HUDEP-2 (cell line): Measurements from ENCODE around the gene ADAMTS20.
A peak's percentile ranks its signal among the peaks of the same experiment; 100 is the strongest.
"Not testable (repeated sequence)": the region's sequence is repeated elsewhere in the genome, so short reads cannot be mapped to it uniquely, and the experiment has no call there.

ENCODE experiments used
- DNase-seq, 76 experiments: peaks; one replicate each; lab custom pipeline; 2025; ENCODE audit not compliant: unreplicated experiment in 76 of 76; lab: John Stamatoyannopoulos, UW

Gene ADAMTS20, protein sequence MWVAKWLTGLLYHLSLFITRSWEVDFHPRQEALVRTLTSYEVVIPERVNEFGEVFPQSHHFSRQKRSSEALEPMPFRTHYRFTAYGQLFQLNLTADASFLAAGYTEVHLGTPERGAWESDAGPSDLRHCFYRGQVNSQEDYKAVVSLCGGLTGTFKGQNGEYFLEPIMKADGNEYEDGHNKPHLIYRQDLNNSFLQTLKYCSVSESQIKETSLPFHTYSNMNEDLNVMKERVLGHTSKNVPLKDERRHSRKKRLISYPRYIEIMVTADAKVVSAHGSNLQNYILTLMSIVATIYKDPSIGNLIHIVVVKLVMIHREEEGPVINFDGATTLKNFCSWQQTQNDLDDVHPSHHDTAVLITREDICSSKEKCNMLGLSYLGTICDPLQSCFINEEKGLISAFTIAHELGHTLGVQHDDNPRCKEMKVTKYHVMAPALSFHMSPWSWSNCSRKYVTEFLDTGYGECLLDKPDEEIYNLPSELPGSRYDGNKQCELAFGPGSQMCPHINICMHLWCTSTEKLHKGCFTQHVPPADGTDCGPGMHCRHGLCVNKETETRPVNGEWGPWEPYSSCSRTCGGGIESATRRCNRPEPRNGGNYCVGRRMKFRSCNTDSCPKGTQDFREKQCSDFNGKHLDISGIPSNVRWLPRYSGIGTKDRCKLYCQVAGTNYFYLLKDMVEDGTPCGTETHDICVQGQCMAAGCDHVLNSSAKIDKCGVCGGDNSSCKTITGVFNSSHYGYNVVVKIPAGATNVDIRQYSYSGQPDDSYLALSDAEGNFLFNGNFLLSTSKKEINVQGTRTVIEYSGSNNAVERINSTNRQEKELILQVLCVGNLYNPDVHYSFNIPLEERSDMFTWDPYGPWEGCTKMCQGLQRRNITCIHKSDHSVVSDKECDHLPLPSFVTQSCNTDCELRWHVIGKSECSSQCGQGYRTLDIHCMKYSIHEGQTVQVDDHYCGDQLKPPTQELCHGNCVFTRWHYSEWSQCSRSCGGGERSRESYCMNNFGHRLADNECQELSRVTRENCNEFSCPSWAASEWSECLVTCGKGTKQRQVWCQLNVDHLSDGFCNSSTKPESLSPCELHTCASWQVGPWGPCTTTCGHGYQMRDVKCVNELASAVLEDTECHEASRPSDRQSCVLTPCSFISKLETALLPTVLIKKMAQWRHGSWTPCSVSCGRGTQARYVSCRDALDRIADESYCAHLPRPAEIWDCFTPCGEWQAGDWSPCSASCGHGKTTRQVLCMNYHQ (N-terminal part only)

DNA sequence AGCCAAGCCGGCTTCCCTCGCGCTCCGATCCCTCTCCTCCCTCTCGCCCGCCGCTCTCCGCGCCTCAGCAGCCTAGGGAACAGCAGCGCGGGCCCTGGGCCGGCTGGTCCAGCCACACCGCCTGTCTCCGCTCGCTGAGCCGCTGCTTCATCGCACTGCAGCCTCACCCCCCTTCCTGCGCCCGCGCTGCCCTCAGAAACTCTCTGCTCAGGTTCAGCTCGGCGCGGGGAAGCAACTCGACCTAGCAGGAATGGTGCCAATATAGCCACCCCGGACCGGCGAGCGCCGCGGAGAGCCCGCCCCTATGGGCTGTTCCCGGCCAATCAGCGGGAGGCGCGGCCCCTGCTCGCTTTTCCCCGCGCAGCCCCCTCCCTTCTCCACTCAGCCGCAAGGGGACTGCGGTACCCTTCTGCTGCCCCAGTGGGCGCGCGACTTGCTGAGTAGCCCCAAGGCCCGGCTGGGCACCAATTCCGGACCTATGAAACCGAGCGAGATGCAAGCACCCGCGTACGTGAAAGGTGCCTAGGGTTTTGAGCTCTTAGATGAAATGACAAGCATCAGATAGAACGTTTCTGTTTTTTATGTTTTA, at the start of gene ADAMTS20:
ADAMTS20 (minus strand) TSS at position 233 of the 589 bp plus-strand sequence. CDS start 282 bp downstream, outside the sequence.
- DNase-seq, result no peak

GRCh38 chr12:43599708-43600107, 47.7 kb upstream of the ADAMTS20 start:
- DNase-seq, result no peak

DNA sequence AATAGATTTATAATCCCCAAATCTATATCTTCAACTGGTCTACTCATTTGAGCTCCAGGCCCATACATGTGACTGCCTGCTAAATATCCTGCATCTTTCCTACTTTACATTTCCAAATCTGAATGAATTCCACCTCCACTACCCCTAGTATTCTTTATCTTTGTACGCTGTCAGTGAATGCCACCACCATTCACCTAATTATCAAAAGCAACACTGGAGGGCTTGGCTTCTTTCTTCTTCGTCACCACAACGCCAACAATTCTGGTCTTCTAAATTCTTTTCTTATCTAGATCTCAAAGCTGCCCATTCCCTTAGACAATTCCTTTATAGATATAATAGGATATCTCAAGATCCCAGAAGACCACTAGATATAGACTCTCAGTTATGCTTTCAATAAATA, 47.1 kb upstream of the ADAMTS20 start:
- no peak for DNase-seq

GRCh38 chr12:43590307-43590706, 38.3 kb upstream of the ADAMTS20 start:
- no peak for DNase-seq

DNA sequence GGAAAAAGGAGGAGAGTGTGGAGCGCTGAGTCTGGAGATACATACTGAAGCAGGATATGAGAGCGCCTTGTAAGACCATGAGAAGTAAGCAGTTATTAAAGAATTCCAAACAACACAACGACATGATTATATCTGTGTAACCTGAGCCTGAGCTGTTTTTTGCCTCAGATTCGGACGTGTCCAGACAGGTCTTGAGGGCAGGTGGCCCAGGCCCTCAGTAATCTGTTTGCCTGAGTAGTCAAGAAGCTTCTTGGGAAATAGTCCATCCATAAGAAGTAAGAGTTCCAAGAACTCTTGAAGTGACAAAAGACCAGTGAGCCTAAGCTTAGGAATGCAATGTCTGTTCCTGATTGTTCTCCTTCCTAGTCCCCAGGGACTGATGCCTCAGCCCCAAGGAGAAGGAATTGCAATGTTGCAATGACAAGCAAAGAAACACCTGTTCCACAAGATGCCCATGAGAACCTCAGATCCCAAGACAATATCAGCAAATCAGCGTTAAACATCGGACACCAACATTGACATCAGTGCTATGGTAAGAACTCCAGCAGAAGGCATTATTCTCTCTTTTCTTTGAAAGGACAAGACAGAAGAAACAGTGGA, 34.7 kb upstream of the ADAMTS20 start:
- DNase-seq, result no peak

DNA sequence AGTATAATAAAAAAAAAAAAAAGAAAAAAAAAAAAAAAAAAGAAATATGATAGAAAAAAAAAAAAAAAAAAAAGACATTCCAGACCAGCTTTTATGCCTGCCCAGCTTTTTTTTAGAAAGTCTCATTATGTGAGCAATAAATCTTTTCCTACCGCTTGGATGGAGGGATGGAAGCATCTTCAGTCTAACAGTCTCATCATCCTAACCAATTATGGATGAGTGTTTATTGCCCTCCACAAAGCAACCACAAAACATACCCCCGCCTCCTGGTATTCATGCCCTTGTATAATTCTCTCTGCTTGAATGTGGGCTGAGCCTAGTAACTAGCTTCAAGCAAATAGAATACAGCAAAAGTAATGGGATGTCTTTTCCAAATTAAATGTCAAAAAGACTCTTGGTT, 33.7 kb upstream of the ADAMTS20 start:
- DNase-seq, result no peak

DNA sequence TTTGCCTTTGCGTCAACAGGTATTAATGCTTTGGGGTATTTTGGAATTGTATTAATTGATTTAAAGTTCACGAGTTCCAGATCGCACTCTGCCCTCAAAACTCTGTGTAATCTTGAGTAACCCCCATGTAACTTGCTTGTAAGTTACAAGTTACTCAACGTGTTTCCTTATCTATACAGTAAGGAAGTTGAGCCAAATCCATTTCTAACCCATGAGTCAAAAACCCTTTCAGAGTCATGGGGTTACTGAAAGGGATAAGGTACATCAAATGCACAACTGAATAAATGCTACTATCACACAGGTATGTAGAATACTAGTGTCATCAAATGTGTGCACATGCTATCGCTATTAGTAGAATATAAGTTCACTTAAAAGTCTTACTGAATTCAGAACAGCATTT, 28.6 kb upstream of the ADAMTS20 start:
- DNase-seq, result no peak

- no peak for DNase-seq
Observed at GRCh38 chr12:43579206-43579605, 27.2 kb upstream of the ADAMTS20 start.

DNA sequence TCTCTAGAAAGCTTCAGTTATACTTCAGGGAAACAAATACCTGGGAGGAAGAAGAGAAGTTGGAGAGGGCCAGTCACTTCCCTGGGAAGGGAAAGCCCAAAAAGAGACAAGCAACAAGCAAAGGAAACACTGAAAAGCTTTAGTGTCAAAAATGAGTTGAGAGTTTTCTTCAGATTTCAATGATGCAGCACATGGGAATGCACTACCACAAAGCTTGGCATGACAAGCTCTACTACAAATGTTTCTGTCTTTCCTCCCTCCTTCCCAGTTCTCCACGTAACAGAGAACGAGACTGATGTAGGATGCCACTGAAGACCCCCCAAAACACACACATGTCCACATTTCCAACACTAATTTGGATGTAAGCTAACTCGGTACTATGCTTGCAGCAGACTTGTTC, 26.8 kb upstream of the ADAMTS20 start:
- no peak for DNase-seq

- no peak for DNase-seq
Observed at GRCh38 chr12:43577381-43577780, 25.4 kb upstream of the ADAMTS20 start.

- DNase-seq, result no peak
Observed at GRCh38 chr12:43576162-43576561, 24.2 kb upstream of the ADAMTS20 start.

- DNase-seq, result no peak
Observed at GRCh38 chr12:43571885-43572284, 19.9 kb upstream of the ADAMTS20 start.

DNA sequence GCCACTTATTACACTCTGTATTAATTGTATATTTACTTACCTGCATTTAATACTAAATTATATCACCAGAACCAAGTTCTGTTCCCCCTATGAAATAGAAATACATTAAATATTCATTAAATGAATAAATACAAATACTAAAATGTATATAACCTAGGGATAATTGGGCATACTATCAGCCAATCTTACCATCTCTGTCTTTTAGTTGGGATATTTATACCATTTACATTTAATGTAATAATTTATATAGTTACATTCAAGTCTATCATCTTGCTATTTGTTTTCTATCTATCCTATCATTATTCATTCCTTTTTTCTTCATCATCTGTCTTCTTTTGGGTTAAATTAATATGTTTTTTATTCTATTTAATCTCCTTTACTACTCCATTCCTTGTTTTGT, 4.1 kb upstream of the ADAMTS20 start:
- DNase-seq, result no peak

GRCh38 chr12:43551279-43551970, 578 bp downstream of the ADAMTS20 start:
- no peak for DNase-seq

DNA sequence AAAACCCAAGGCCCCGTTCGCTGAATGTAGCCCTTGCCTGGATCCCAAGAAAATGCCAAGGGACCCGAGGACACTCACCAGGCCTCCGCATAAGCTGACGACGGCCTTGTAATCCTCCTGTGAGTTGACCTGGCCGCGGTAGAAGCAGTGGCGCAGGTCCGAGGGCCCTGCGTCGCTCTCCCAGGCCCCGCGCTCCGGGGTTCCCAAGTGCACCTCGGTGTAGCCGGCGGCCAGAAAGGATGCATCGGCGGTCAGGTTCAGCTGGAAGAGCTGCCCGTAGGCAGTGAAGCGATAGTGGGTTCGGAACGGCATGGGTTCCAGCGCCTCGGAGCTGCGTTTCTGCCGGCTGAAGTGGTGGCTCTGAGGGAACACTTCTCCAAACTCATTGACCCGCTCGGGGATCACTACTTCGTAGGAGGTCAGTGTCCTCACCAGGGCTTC, 1.2 kb downstream of the ADAMTS20 start:
- DNase-seq, result no peak

DNA sequence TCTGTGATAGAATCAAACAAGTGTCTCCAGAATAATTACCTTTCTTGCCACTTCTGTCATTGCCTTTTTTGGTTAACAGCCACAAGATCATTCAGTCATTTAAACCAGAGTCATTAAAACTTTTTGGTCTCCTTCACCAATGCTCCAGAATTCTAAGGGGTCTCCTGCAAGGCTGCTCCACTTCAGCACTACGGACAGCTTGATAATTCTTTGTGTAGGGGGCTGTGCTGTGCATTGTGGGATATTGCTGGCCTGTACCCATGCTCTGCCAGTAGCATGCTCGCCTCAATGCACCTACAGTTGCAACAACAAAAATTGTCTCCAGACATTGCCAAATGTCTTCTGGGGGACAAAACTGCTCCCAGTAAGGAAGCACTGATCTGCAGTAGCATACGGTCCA, 7.3 kb downstream of the ADAMTS20 start:
- DNase-seq, result no peak

GRCh38 chr12:43540470-43540869, 11.5 kb downstream of the ADAMTS20 start:
- no peak for DNase-seq

DNA sequence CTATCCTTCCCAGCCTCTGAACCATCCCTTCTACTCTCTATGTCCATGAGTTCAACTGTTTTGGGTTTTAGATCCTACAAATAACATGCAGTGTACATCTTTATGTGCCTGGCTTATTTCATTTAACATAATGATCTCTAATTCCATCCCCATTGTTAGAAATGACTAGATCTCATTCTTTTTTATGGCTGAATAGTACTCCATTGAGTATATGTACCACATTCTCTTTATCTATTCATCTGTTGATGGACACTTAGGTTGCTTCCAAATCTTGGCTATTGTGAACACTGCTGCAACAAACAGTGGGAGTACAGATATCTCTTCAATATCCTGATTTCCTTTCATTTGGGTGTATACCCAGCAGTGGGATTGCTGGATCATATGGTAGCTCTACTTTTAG, 14.3 kb downstream of the ADAMTS20 start:
- DNase-seq, result not testable (repeated sequence)

- DNase-seq, result no peak
Observed at GRCh38 chr12:43516045-43516444, 36.0 kb downstream of the ADAMTS20 start.

DNA sequence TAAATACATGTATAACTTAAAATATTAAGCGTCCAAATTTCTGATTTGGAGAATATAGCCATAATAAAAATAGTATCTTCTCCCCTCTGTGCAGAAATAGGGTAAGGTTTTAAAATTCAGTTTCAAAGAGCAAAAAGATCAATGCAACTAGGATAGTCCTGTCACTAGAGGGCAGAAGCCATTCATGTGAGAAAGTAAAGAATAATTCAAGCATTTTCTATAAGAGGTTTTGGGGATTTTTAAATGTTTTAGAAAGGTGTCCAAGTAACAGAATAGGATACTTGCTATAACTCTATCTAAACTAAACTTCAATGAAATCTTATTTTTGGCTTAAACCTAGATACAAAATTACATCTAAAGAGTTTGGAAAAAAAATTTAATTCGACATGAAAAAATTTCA, 50.3 kb downstream of the ADAMTS20 start:
- peak in 6 of 76 experiments; percentile 0 to 12 (median 4) for DNase-seq
